ENCODE data around the gene CLDN5. TPM values are rescaled to one million over a fixed set of nuclear protein-coding genes. Genes with fewer than 3 reads are reported as not detected.

Gene CLDN5
- total RNA-seq, 1 experiment from 2014 or later: 0.44 TPM

GRCh38 chr22:19540394-19540793, 16.2 kb upstream of the CLDN5 start:
- no peaks in the 10 kb centered on the region for H3K9me3 ChIP-seq (ENCODE audit: control insufficient read depth, low read depth, low read length)
- no peaks in the 10 kb centered on the region for H4K20me1 ChIP-seq (ENCODE audit: control insufficient read depth, insufficient read depth, insufficient read length)
- no peak overlapping the region for H2AK5ac ChIP-seq (ENCODE audit: insufficient read length, low read length)
- no peak overlapping the region for H3K14ac ChIP-seq (ENCODE audit: insufficient read depth, low read length)
- Mint-ChIP-seq H3K4me3 (no peak overlapping the region), H3K36me3 (ENCODE audit: insufficient read depth in 1 of 3, low read depth in 3 of 3) (no peaks in the 10 kb centered on the region), H3K4me1 (peaks cover under 1 to 5% of the 10 kb centered on the region in 2 experiments), H3K27me3 (ENCODE audit: low read depth) (peaks cover 1% of the 10 kb centered on the region; the same call in 1 of the 2 replicates), H3K9me3 (no peaks in the 10 kb centered on the region), H3K27ac (no peak overlapping the region)
- no peak overlapping the region for H3K23ac ChIP-seq (ENCODE audit: insufficient read length, low read depth, low read length)
- no peaks in the 10 kb centered on the region for H3K79me1 ChIP-seq (ENCODE audit: insufficient read depth, low read depth, low read length, poor library complexity, severe bottlenecking)
- DNase-seq: no peak
- no peaks in the 10 kb centered on the region for H3K4me1 ChIP-seq (ENCODE audit: insufficient read depth, low read length)
- H3T11ph ChIP-seq (ENCODE audit: low read length): no peak overlapping the region
- no peak overlapping the region for H4K5ac ChIP-seq (ENCODE audit: insufficient read length, low read depth, low read length)
- H3K56ac ChIP-seq (ENCODE audit: insufficient read length, low read depth, low read length): no peak overlapping the region
- H2BK120ac ChIP-seq (ENCODE audit: low read depth, low read length, poor library complexity, severe bottlenecking): no peak overlapping the region
- H3K9ac ChIP-seq (ENCODE audit: extremely low read depth, insufficient read length, low read length): no peak overlapping the region
- H3K79me2 ChIP-seq (ENCODE audit: insufficient read depth, low read length): no peaks in the 10 kb centered on the region
- no peak for TF ChIP-seq CTCF (conservative IDR thresholded peaks at IDR 0.05)
- no peak overlapping the region for H2BK20ac ChIP-seq (ENCODE audit: low read depth, low read length, poor library complexity, severe bottlenecking)
- no peak overlapping the region for H2AFZ ChIP-seq (ENCODE audit: low read length)
- no peak overlapping the region for H4K8ac ChIP-seq (replicated peaks; ENCODE audit: insufficient read length, low read depth, low read length)
- no peak overlapping the region for H2BK12ac ChIP-seq (ENCODE audit: insufficient read length, low read depth, low read length)
- H3K27me3 ChIP-seq (ENCODE audit: insufficient read depth, low read length): no peaks in the 10 kb centered on the region
- no peak overlapping the region for H2BK15ac ChIP-seq (ENCODE audit: low read depth, low read length)
- H3K27ac ChIP-seq (ENCODE audit: insufficient read length, low read depth, low read length): no peak overlapping the region
- no peak overlapping the region for H3K18ac ChIP-seq (ENCODE audit: insufficient read length, low read depth, low read length)
- H3K23me2 ChIP-seq (ENCODE audit: insufficient read length, low read depth, low read length, poor library complexity, severe bottlenecking): no peaks in the 10 kb centered on the region
- H3K4ac ChIP-seq (ENCODE audit: low read depth, low read length): no peak overlapping the region
- H3K4me2 ChIP-seq (ENCODE audit: insufficient read depth, insufficient read length, low read length): no peak overlapping the region
- H2BK5ac ChIP-seq (ENCODE audit: insufficient read length, low read length): no peak overlapping the region
- H4K91ac ChIP-seq (ENCODE audit: insufficient read length, low read depth, low read length): no peak overlapping the region

Measured in H9 (cell line).